NCI-H1092 treated with DMSO at 0.1 percent for 48 hours (cell line): ENCODE measurements around the gene RREB1.
"Not testable (repeated sequence)": the region's sequence is repeated elsewhere in the genome, so short reads cannot be mapped to it uniquely, and the experiment has no call there.

Experiments used
- DNase-seq: peaks from one replicate; lab custom pipeline; 2025; lab: John Stamatoyannopoulos, UW

RREB1 gene

GRCh38 chr6:7246401-7247178 lies 138.8 kb downstream of the RREB1 start:
- no peak for DNase-seq

DNA sequence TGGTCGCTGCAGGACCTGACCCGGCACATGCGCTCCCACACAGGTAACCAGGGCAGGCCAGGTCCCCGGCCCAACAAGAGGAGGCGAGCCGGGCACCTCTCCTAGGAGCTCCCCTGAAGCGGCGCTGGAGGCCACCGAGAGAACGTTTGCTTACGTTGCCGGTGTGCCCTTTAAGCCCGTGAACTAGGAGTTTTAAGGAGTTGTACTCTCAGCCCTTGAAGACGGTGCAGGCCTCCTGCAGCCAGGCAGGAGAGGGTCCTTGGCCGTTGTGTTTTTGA lies 139.4 kb downstream of the RREB1 start:
- DNase-seq = no peak

GRCh38 chr6:7247828-7248227 lies 140.1 kb downstream of the RREB1 start:
- DNase-seq = no peak

DNA sequence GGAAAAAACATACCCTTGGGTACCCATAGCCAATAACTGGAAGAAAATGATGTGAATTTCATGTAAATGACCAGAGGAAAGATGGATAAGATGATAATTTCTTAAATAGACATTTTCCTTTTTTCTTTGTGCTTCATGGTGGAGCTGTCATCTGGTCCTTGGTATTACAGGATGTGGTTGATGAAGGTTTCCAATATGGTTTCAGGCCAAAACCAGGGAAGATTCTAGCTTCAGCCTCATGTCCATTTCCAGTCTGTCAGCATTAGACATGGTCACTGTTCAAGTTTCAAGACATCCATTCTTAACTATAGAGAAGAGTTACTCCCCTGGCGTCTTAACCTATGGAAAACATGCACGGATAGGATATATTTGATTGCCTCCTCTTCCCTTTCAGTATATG lies 141.6 kb downstream of the RREB1 start:
- no peak for DNase-seq

DNA sequence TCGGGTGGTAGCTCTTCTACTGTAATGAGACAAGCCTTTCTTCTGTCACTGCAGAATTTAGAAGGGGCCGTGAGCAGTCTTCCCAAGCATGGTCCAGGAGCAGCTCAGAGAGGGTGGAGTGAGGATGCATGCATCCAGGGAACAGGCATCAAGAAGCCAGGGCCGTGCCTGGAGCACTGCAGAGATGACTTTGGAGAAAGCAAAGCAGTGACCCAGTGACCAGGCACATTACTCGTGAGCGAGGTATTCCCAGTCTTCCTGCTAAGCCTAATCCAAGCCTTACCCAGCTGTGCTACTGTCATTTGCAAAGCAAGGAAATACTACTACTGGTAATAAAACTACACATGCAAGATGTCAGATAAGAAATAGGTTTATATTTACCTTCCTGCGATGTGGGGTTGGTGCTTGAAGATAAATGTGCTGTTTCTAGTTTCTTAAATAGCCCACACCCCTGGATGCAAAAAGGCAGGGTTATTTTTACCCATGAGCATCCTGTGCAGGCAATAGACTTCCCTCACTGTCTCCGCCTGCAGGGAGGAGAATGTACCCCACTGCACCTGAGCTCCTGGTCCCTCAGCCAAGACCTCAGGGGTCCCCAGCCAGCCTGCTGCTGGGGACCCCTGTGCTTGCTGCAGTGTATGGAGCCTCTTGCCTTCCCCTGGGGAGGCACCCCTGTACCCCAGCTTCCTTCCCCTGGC lies 142.3 kb downstream of the RREB1 start:
- no peak for DNase-seq

GRCh38 chr6:7250812-7251211 lies 143.1 kb downstream of the RREB1 start:
- DNase-seq = no peak

DNA sequence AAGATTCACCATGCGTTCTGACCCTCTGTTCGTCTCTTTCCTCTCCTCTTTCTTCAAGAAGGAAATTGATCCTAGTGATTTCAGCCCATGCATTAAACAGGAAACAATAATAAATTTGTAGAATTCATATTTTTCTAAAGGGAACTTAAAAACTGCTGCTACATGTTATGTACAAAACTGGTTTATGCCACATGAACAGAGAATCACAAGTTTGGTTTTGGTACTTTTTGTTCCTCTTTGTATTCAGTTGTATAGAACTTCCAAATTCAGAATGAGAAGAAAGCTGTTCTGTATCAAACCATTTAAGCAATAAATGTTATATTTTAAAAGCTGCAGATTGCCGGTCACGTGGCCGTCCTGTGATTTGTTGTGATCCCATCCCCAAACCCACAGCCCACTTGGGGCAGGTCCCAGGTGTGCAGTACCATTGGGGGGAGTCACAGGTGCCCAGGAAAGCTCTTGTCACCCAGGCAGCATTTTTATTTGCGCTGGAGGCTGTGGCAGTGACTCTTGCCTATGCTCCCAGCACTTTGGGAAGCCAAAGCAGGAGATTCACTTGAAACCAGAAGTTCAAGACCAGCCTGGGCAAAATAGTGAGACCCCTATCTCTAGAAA lies 144.0 kb downstream of the RREB1 start:
- no peak for DNase-seq

GRCh38 chr6:7252390-7252789 lies 144.6 kb downstream of the RREB1 start:
- no peak for DNase-seq

DNA sequence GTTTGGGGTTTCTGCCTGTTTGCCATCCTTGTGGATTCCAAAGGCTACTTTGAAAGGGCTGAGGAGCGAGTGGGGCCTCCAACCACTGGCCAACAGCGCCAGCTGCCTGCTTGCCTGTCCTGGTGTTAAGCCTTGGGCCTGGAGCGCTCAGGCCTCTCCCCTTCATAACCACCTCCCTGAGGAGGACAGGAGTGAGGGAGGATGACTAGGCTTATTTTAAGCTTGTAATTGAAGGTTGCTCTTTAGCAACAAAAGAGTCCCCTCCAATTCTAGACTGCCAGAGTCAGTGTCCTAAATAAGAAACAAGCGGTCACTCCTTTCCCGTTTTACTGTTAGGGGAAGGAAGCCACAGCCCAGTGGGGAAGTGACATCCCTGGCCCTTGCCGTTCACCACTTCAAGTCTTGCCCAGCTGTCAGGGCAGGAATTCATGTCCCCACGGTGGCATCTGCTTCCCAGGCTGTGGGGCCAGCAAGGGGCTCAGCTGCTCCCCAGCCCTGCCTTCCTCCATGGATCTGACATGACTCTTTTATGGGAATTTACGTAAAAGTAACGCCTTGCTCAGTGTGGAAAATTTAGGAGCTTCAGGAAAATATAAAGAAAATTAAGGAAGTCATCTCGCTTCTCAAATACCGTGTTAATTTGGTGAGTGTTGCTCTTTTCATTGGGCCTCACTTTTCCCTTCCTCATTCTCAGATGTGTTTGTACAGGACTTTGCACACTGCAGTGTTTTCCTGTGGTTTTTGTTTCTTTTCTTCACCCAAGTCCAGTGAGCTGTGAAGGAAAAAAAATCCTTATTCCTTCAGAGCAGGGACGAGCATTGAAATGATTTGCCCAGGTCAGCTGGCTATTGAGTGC lies 147.4 kb downstream of the RREB1 start:
- DNase-seq = no peak

DNA sequence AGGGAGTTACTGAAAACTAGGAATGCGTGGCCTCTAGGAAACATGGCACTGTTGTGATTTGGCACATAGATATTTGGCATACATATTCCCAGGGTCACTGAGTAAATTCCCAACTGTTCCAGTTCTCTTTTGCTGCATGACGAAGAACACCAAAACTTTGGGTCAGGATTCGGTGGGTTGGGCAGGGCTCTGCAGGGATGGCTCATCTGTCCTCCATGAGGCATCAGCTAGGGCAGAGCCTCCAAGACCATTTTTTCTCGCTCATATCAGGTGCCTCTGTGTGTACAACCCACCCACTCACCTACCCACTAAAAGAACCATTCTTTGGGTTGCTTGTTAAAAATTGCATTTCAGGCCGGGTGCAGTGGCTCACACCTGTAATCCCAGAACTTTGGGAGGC lies 148.2 kb downstream of the RREB1 start:
- DNase-seq = no peak

DNA sequence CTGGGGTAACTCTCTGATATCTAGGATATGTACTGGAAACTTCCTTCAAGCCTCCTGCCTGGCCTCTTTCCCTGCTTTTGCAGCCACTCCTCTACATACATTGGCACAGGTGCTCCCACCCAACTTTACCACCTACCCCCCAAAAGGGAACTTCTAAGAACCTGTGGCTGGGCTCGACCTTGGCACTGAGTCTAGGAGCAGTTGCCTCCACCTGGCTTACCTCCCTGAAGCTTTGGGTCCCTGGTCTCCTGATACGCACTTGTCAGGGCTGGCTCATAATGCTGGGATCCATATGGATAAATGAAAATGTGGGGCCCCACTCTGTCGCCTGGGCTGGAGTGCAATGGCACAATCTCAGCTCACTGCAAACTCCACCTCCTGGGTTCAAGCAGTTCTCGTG lies 149.0 kb downstream of the RREB1 start:
- DNase-seq = no peak

DNA sequence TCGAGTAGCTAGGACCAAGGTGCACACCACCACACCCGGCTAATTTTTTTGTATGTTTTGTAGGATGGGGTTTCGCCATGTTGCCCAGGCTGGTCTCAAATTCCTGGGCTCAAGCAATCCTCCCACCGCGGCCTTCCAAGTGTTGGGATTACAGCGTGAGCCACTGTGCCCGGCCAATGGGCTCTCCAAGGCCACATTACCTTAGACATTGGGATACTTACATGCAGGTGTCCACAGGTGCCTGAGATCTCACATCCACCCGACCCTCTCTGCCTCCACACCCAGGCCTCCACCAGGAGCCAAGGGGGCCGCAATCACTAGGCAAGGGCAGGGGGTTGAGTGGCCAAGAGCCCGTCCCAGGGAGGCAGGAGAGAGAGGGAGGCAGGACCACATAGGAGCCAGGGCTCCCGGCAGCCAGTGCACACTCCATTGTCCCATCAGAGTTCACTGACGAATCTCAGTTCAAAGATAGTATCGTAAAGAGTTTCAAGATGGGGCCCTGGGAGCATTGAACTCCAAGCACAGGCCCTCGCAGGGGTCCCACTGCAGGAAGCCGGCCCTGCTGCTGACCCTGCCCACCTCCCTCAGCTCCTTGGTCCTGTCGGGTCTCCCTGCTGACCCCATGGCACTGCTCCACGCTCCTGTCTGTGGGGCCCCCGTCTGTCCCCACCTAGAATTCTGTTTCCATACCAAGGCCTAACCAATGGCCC lies 149.9 kb downstream of the RREB1 start:
- no peak for DNase-seq

DNA sequence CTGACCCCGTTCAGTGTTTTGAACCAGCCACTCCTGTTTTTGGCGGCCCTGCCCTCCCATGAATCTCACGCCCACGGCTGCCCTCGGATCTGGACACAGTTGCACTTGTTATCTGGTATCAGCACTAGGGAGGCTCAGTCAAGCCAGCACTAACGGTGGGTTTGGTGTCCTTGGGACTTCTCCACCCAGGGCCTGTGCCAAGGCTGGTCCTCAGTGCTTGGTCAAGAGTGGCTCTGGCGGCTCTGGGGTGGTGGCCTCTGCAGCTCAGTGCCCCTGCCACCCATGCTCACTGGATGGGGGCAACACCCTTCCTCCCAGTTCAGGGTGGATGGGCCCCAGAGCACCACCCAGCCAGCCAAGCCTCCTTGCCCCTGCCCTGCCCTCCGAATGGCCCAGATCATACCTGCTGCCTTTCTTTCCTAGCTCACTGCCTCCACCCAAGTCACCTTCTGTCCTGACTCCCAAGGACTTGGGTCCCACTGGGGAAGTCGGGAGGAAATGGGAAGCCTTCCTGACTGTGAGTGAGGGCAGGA lies 150.5 kb downstream of the RREB1 start:
- DNase-seq = no peak

DNA sequence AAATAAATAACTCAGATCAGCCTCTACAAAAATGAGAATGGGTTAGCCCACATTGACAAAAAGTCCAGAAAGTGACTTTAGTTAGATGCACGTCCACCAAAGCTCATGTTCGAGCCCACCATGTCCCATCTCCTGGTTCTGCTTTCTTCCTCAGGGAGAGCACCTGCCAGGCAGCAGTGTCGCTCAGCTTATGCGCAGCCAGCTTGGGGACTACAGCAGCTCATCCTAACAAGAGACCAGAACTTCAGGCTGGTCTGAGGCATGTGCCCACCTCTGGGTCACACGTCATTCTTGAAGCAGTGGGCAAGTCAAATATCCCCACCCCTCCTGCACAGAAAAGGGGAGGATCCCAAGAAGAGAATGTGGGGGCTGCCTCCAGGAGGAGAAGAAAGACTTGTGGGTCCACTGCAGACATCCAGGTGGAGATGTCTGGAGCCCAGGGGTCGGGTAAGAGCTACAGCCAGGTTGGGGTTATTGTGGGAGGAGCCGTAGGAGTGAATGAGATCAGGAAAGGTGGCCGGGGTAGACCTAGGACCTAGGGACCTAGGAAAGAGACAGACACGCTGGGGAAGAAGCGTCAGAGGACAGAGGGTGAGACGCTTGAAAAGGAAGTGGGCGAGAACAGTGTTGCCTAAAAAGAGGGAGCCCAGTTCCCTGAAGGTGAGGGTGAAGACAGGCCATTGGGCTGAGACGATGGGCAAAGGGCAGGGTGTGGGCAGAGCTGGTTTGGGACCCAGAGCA lies 152.7 kb downstream of the RREB1 start:
- DNase-seq = no peak

DNA sequence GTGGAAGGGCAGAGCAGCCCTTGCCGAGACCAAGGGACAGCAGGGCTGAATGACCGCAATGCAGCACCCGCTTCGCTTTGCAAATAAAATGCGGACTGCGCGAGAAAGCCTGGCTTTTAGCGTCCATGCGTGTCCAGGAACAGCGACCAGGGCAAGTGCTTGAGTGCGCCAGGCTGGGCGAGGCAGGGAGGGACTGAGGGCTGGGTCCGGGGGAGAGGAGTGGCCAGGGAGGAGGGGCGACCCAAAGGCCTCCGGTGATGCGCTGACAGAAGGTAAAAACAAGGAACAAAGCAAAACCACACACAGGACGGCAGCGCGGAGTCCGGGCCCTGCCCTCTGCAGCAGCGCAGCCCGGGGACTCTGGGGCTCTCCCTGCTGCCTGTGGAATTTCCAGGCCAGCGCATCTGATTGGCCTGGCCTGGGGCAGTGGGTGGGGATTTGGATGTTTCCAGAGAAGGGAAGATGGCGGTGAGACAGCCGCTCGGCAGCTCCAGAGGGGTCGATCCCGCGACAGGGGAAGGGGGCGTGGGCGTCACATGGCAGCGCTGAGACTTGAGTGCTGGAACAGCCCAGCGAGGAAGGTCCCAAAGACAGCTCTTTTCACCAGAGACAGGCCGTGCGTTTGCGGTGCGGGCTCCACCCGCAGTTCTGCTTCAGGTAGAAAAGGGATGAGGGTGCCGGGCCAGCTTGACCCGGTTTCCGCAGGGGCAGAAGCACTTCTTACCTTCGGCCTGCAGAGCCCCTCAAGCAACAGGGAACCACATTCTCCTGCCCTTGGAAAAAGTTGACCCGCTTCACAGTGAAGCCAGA lies 153.5 kb downstream of the RREB1 start:
- peak; percentile 33 for DNase-seq

GRCh38 chr6:7261852-7262461 lies 154.2 kb downstream of the RREB1 start:
- no peak for DNase-seq

GRCh38 chr6:7262746-7263518 lies 155.2 kb downstream of the RREB1 start:
- no peak for DNase-seq

DNA sequence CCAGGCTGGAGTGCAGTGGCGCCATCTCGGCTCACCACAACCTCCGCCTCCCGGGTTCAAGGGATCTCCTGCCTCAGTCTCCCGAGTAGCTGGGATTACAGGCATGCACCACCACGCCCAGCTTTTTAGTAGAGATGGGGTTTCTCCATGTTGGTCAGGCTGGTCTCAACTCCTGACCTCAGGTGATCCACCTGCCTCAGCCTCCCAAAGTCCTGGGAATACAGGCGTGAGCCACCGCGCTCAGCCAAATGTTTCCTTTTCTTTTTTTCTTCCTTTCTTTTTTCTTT lies 155.7 kb downstream of the RREB1 start:
- DNase-seq = not testable (repeated sequence)

DNA sequence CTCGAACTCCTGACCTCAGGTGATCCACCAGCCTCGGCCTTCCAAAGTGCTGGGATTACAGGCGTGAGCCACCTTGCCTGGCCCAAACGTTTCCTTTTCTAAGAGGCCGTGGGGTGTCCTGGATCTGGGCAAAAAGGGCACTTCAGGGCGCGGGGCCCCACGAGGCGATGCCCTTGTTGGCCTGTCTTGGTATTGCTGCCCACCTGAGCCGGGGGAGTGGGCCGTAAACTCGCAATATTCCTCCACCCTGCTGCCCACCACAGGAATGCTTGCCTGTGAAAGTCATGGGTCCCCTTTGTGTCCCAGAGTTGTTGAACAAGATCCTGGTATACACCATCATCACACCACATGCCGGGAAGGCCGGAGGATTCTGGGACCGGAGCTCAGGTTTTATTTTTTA lies 156.3 kb downstream of the RREB1 start:
- DNase-seq = no peak
